ENCODE measurements around the gene SHLD3. TPM values are rescaled to one million over a fixed set of nuclear protein-coding genes. Genes with fewer than 3 reads are reported as not detected.
A peak's percentile ranks its signal among the peaks of the same experiment; 100 is the strongest.
"Not testable (repeated sequence)": the region's sequence is repeated elsewhere in the genome, so short reads cannot be mapped to it uniquely, and the experiment has no call there.

SHLD3 gene
- total and polyA plus RNA-seq, 3 donors from 2014 or later: 3.0 to 4.6 (median 3.5) TPM

DNA sequence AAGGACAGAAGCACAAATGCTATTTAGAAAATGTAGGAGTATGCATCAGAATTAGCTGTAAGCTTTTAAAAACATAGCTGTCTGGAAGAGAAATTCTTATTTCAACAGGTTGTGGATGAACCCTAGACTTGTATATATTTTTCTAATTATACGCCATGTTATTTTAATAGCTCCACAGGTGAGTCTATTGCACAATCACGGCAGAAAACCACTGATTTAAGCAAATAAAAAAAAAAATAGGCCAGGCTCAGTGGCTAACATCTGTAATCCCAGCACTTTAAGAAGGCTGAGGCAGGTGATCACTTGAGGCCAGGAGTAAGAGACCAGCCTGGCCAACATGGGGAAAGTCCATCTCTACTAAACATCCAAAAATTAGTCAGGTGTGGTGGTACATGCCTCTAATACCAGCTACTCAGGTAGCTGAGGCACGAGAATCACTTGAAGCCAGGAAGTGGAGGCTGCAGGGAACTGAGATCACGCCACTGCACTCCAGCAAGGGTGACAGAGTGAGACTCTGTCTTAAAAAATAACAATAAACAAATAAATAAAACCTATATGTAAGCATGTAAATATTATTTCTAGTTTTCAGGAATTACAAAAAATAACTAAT lies 12.4 kb upstream of the SHLD3 start:
- 85 to 92% methylated on average over 4 of the region's 4 CpGs for WGBS, 2 donors
- no peak for TF ChIP-seq POLR2A (IDR thresholded peaks at IDR 0.05)
- TF ChIP-seq, protein P1, sequence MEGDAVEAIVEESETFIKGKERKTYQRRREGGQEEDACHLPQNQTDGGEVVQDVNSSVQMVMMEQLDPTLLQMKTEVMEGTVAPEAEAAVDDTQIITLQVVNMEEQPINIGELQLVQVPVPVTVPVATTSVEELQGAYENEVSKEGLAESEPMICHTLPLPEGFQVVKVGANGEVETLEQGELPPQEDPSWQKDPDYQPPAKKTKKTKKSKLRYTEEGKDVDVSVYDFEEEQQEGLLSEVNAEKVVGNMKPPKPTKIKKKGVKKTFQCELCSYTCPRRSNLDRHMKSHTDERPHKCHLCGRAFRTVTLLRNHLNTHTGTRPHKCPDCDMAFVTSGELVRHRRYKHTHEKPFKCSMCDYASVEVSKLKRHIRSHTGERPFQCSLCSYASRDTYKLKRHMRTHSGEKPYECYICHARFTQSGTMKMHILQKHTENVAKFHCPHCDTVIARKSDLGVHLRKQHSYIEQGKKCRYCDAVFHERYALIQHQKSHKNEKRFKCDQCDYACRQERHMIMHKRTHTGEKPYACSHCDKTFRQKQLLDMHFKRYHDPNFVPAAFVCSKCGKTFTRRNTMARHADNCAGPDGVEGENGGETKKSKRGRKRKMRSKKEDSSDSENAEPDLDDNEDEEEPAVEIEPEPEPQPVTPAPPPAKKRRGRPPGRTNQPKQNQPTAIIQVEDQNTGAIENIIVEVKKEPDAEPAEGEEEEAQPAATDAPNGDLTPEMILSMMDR (IDR thresholded peaks at IDR 0.05): no peak
- Histone ChIP-seq H3K9me3 (no peaks in the 10 kb centered on the region), H3K4me1 (no peaks in the 10 kb centered on the region), H3K27ac (no peak overlapping the region), H3K27me3 (no peaks in the 10 kb centered on the region), H3K36me3 (ENCODE audit: low read depth, missing control alignments) (no peaks in the 10 kb centered on the region), H3K4me3 (no peak overlapping the region)
- DNase-seq: no peak
- intact Hi-C loops (cut with DNase I; ENCODE audit: low total_unique reads): no loop called here

DNA sequence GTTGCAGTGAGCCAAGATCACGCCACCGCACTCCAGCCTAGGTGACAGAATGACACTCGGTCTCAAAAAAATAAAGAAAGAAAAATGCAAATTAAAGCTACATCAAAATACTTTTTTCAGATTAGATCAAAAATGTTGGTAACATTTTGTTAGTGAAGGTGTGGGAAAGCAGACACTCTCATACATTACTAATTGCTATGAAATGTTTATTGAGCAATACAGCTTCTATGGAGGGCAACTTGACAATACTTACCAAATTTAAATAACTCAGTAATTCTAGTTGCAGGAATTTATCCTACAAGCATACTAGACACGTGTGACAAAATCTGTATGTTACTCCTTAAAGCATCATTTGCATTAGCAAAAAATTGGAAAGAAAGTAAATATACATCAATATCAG lies 4.8 kb upstream of the SHLD3 start:
- peaks cover 3% of the 10 kb centered on the region for H3K27me3 ChIP-seq
- no peaks in the 10 kb centered on the region for H3K36me3 ChIP-seq (ENCODE audit: low read depth, missing control alignments)
- TF ChIP-seq POLR2A (IDR thresholded peaks at IDR 0.05): no peak
- TF ChIP-seq, protein P1 (IDR thresholded peaks at IDR 0.05): no peak
- no peak overlapping the region for H3K27ac ChIP-seq
- peaks cover 15% of the 10 kb centered on the region for H3K4me1 ChIP-seq
- no peaks in the 10 kb centered on the region for H3K9me3 ChIP-seq
- intact Hi-C loops (cut with DNase I; ENCODE audit: low total_unique reads): no loop called here
- H3K4me3 ChIP-seq: no peak overlapping the region
- WGBS, 2 donors: 83 to 88% methylated on average over 4 of the region's 4 CpGs
- no peak for DNase-seq

DNA sequence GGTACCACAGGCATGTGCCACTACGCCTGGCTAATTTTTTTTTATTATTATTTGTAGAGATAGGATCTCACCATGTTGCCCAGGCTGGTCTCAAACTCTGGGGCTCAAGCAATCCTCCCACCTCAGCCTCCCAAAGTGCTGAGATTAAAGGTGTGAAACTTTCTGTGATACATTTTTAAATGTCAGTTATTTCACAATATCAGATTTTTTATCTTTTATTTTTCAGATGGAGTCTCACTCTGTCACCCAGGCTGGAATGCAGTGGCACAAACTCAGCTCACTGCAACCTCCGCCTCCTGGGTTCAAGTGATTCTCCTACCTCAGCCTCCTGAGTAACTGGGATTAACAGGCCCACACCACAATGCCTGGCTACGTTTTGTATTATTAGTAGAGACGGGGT lies 2.9 kb upstream of the SHLD3 start:
- H3K4me3 ChIP-seq; intact Hi-C loops (cut with DNase I; ENCODE audit: low total_unique reads); H3K27ac ChIP-seq; H3K9me3 ChIP-seq; H3K27me3 ChIP-seq; H3K36me3 ChIP-seq (ENCODE audit: low read depth, missing control alignments); DNase-seq: not testable (repeated sequence)
- 66 to 73% methylated on average over 4 of the region's 4 CpGs for WGBS, 2 donors
- H3K4me1 ChIP-seq: peaks cover 19% of the 10 kb centered on the region

DNA sequence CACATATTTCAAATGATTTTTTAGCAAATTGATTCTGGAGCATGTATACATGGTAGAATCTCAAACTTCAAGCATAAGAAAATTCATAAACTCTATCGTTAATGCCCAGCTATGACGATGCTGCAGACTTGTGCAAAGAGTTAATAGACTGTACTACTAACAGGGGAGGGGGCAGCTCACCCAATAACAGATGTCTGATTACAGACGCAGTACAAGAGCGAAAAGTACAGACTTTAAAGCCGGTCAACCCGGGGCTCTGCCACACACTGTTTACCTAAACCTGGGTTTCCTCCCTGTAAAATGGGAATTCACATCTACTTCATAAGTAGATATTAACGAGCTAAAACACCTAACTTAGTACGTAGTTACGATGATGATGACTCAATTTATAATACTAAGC lies 1.3 kb upstream of the SHLD3 start:
- H3K9me3 ChIP-seq: no peaks in the 10 kb centered on the region
- no peaks in the 10 kb centered on the region for H3K27me3 ChIP-seq
- peak overlapping the region; percentile 92 to 95 for H3K4me3 ChIP-seq
- TF ChIP-seq POLR2A (IDR thresholded peaks at IDR 0.05): no peak
- TF ChIP-seq, protein P1 (IDR thresholded peaks at IDR 0.05): no peak
- 2% methylated on average over 9 of the region's 9 CpGs for WGBS, 2 donors
- intact Hi-C loops (cut with DNase I; ENCODE audit: low total_unique reads): no loop called here
- peaks cover 19% of the 10 kb centered on the region for H3K4me1 ChIP-seq
- DNase-seq: no peak
- H3K36me3 ChIP-seq (ENCODE audit: low read depth, missing control alignments): no peaks in the 10 kb centered on the region
- H3K27ac ChIP-seq: peak overlapping the region; percentile 87 to 93

DNA sequence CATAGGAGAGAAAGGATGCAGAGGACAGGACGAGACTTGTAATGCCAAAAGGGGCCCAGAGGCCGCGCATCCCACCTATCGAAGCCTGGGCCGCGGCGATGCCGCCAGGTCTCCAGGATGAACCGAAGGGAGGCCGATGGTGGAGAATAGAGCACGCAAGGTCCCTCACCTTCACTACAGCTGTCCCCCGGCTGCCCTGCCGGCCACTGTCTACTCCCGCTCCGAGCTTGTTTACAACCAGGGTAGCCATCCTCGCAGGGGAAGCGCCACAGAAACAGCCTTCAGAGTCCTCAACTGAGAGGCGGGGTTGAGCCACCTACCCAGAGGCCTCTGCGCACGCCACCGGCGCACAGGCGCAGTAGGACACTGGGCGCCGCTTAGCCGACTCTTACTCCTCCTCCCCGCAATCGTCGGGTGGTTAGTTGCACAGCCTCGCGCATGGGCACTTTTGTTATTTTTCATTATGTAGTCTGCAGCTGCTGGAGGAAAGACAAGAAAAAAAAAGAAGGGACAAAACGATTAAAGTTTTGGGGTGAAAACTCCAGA lies 729 bp upstream of the SHLD3 start, which contains the start of gene TRIM23:
TSS of gene TRIM23 (minus strand) at position 309 of the 546 bp plus-strand sequence. CDS start at position 250, 59 bp downstream.
- intact Hi-C loops (cut with DNase I; ENCODE audit: low total_unique reads): no loop called here
- H3K4me3 ChIP-seq: peak within 1 kb of the TSS; percentile 92 to 95
- H3K36me3 ChIP-seq (ENCODE audit: low read depth, missing control alignments): no peaks in the 10 kb centered on the region
- 0 to 1% methylated on average over 25 to 32 of the region's 32 CpGs for WGBS, 2 donors
- TF ChIP-seq POLR2A (IDR thresholded peaks at IDR 0.05): no peak
- TF ChIP-seq, protein P1 (IDR thresholded peaks at IDR 0.05): no peak
- peak; percentile 95 for DNase-seq
- H3K4me1 ChIP-seq: peaks cover 19% of the 10 kb centered on the region
- H3K27ac ChIP-seq: peak within 1 kb of the TSS; percentile 87 to 93
- H3K9me3 ChIP-seq: no peaks in the 10 kb centered on the region
- no peaks in the 10 kb centered on the region for H3K27me3 ChIP-seq

Measured in testis (tissue), 3 donors.